Measurements from ENCODE around the gene CHCHD3. TPM values are rescaled to one million over a fixed set of nuclear protein-coding genes. Genes with fewer than 3 reads are reported as not detected.
"Not testable (repeated sequence)": the region's sequence is repeated elsewhere in the genome, so short reads cannot be mapped to it uniquely, and the experiment has no call there.

The CHCHD3 gene
- total RNA-seq, 1 donor from 2014 or later, result 61.5 TPM

GRCh38 chr7:132895231-132895630 lies 186.7 kb downstream of the CHCHD3 start:
- H3K9me3 Mint-ChIP-seq (ENCODE audit: unreplicated experiment), result peaks cover 7% of the 10 kb centered on the region
- peaks cover 9% of the 10 kb centered on the region for H3K36me3 Mint-ChIP-seq (ENCODE audit: unreplicated experiment)
- TF ChIP-seq, protein P1, sequence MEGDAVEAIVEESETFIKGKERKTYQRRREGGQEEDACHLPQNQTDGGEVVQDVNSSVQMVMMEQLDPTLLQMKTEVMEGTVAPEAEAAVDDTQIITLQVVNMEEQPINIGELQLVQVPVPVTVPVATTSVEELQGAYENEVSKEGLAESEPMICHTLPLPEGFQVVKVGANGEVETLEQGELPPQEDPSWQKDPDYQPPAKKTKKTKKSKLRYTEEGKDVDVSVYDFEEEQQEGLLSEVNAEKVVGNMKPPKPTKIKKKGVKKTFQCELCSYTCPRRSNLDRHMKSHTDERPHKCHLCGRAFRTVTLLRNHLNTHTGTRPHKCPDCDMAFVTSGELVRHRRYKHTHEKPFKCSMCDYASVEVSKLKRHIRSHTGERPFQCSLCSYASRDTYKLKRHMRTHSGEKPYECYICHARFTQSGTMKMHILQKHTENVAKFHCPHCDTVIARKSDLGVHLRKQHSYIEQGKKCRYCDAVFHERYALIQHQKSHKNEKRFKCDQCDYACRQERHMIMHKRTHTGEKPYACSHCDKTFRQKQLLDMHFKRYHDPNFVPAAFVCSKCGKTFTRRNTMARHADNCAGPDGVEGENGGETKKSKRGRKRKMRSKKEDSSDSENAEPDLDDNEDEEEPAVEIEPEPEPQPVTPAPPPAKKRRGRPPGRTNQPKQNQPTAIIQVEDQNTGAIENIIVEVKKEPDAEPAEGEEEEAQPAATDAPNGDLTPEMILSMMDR (IDR thresholded peaks at IDR 0.05; ENCODE audit: partially characterized antibody, unreplicated experiment), result no peak
- DNase-seq, result no peak
- no peaks in the 10 kb centered on the region for H3K27me3 Mint-ChIP-seq (ENCODE audit: unreplicated experiment)
- H3K4me1 Mint-ChIP-seq (ENCODE audit: low read depth, unreplicated experiment), result no peaks in the 10 kb centered on the region
- H3K4me3 Mint-ChIP-seq (ENCODE audit: unreplicated experiment), result no peak overlapping the region
- H3K27ac Mint-ChIP-seq (ENCODE audit: unreplicated experiment), result no peak overlapping the region

- Mint-ChIP-seq H3K4me1 (ENCODE audit: low read depth, unreplicated experiment) (no peaks in the 10 kb centered on the region), H3K9me3 (ENCODE audit: unreplicated experiment) (peaks cover 5% of the 10 kb centered on the region), H3K36me3 (ENCODE audit: unreplicated experiment) (peaks cover 9% of the 10 kb centered on the region), H3K27me3 (ENCODE audit: unreplicated experiment) (no peaks in the 10 kb centered on the region), H3K4me3 (ENCODE audit: unreplicated experiment) (no peak overlapping the region), H3K27ac (ENCODE audit: unreplicated experiment) (no peak overlapping the region)
- DNase-seq, result no peak
- TF ChIP-seq, protein P1 (IDR thresholded peaks at IDR 0.05; ENCODE audit: partially characterized antibody, unreplicated experiment), result no peak
Observed at GRCh38 chr7:132893560-132893959, 188.3 kb downstream of the CHCHD3 start.

DNA sequence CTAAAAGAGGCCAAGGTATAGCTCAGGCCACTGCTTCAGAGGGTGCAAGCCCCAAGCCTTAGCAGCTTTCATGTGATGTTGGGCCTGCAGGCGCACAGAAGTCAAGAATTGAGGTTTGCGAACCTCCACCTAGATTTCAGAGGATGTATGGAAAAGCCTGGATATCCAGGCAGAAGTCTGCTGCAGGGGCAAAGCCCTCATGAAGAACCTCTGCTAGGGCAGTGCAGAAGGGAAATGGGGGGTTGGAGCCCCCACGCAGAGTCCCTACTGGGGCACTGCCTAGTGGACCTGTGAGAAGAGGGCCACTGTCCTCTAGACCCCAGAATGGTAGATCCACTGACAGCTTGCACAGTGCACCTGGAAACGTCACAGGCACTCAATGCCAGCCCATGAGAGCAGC lies 189.1 kb downstream of the CHCHD3 start:
- not testable (repeated sequence) for H3K27ac Mint-ChIP-seq (ENCODE audit: unreplicated experiment); H3K4me1 Mint-ChIP-seq (ENCODE audit: low read depth, unreplicated experiment); H3K4me3 Mint-ChIP-seq (ENCODE audit: unreplicated experiment); H3K9me3 Mint-ChIP-seq (ENCODE audit: unreplicated experiment); DNase-seq; H3K36me3 Mint-ChIP-seq (ENCODE audit: unreplicated experiment); H3K27me3 Mint-ChIP-seq (ENCODE audit: unreplicated experiment)

DNA sequence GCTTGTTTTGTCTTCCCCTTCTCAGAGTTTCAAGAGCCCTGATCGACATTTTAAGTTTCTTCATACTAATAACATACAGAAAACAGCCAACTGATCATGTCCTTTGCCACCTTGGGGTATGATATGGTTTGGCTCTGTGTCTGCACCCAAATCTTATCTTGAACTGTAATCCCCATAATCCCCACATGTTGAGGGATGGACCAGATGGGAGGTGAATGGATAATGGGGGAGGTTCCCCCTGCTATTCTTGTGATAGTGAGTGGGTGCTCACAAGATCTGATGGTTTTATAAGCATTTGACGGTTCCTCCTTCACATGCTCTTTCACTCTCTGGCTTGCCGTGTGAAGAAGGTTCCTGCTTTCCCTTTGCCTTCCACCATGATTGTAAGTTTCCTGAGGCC lies 190.3 kb downstream of the CHCHD3 start:
- no peak overlapping the region for H3K4me3 Mint-ChIP-seq (ENCODE audit: unreplicated experiment)
- no peak for DNase-seq
- H3K27ac Mint-ChIP-seq (ENCODE audit: unreplicated experiment), result no peak overlapping the region
- H3K9me3 Mint-ChIP-seq (ENCODE audit: unreplicated experiment), result peaks cover 5% of the 10 kb centered on the region
- peaks cover 9% of the 10 kb centered on the region for H3K36me3 Mint-ChIP-seq (ENCODE audit: unreplicated experiment)
- no peaks in the 10 kb centered on the region for H3K27me3 Mint-ChIP-seq (ENCODE audit: unreplicated experiment)
- TF ChIP-seq, protein P1 (IDR thresholded peaks at IDR 0.05; ENCODE audit: partially characterized antibody, unreplicated experiment), result no peak
- H3K4me1 Mint-ChIP-seq (ENCODE audit: low read depth, unreplicated experiment), result no peaks in the 10 kb centered on the region

- Mint-ChIP-seq H3K27me3 (ENCODE audit: unreplicated experiment) (peaks cover 1% of the 10 kb centered on the region), H3K4me1 (ENCODE audit: low read depth, unreplicated experiment) (peaks cover 2% of the 10 kb centered on the region), H3K9me3 (ENCODE audit: unreplicated experiment) (no peaks in the 10 kb centered on the region), H3K4me3 (ENCODE audit: unreplicated experiment) (no peak overlapping the region), H3K27ac (ENCODE audit: unreplicated experiment) (no peak overlapping the region), H3K36me3 (ENCODE audit: unreplicated experiment) (no peaks in the 10 kb centered on the region)
- no peak for DNase-seq
- TF ChIP-seq, protein P1 (IDR thresholded peaks at IDR 0.05; ENCODE audit: partially characterized antibody, unreplicated experiment), result no peak
Observed at GRCh38 chr7:132882714-132883428, 199.0 kb downstream of the CHCHD3 start.
